Astrocyte of the cerebellum (primary cell): ENCODE results near the gene ZNF219.

Experiments used
- DNase-seq: peaks from one replicate; pipeline ENCODE4 v3.0.0-alpha.2; 2011; ENCODE audit warnings: low read depth
- H3K4me3 ChIP-seq: 2 replicates; pipeline ENCODE4 v1.5.1; 2011; ENCODE audit warnings: mild to moderate bottlenecking, low read depth, low read length, moderate library complexity
- in situ Hi-C: cut with HindIII; loops from 2 replicates; pipeline ENCODE4 v1.10.0; 2017; ENCODE audit warnings: low sequenced_read_pairs
- TF ChIP-seq, protein P1 (sequence below): IDR thresholded peaks from 2 replicates; pipeline ENCODE4 v1.5.1; 2012; ENCODE audit warnings: low read length, low read depth, moderate library complexity, mild to moderate bottlenecking; ENCODE audit errors: missing control alignments

The ZNF219 gene

DNA sequence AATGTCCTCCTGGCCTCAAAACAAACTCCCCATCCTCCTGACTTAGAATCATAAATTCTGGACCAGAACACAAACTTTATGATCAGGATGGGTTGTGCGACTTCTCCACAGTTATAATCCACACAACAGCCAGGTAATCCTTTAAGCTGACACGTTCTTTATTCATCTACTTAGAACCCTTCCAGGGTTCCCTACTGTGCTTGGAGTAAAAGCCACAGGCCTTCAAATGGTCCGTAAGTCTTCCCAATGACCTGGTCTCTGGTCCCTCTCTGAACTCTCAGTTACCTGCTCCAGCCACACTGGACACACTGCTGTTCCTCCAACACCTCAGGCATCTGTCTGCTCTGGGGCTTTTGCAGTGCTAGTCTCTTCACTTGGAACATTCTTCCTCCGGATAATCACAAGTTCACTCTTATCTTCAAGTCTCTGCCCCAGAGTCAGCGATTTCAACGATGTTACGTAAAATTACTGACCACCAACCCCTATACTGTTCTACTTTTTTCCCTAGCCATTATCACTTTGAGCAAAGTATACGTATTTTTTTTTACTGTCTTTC lies 58.0 kb downstream of the ZNF219 start:
- TF ChIP-seq, protein P1, sequence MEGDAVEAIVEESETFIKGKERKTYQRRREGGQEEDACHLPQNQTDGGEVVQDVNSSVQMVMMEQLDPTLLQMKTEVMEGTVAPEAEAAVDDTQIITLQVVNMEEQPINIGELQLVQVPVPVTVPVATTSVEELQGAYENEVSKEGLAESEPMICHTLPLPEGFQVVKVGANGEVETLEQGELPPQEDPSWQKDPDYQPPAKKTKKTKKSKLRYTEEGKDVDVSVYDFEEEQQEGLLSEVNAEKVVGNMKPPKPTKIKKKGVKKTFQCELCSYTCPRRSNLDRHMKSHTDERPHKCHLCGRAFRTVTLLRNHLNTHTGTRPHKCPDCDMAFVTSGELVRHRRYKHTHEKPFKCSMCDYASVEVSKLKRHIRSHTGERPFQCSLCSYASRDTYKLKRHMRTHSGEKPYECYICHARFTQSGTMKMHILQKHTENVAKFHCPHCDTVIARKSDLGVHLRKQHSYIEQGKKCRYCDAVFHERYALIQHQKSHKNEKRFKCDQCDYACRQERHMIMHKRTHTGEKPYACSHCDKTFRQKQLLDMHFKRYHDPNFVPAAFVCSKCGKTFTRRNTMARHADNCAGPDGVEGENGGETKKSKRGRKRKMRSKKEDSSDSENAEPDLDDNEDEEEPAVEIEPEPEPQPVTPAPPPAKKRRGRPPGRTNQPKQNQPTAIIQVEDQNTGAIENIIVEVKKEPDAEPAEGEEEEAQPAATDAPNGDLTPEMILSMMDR, result no peak
- H3K4me3 ChIP-seq, result no peak overlapping the region
- in situ Hi-C loops, result no loop called here
- DNase-seq, result no peak
